IMR-90 (cell line): ENCODE measurements around the gene NUDT4B. TPM values are rescaled to one million over a fixed set of nuclear protein-coding genes. Genes with fewer than 3 reads are reported as not detected.
"Not testable (repeated sequence)": the region's sequence is repeated elsewhere in the genome, so short reads cannot be mapped to it uniquely, and the experiment has no call there.

ENCODE experiments used
- ATAC-seq: fragments of 200-7000 bp; cut with Tn5 transposase; 2 replicates; pipeline ENCODE4 v1.9.1; 2020; ENCODE audit warnings: low read depth, mild to moderate bottlenecking, moderate library complexity
- BruUV-seq: library from RNA; stranded (reverse); fragments of 400-500 nt; replicated peaks from 2 replicates; lab custom pipeline; 2021; lab: Mats Ljungman, UMichigan
- CTCF ChIA-PET: fragments of 300-600 bp; formaldehyde crosslinking; extraction: SDS; loops from one replicate; lab custom pipeline; 2021; ENCODE audit warnings: antibody characterized with exemption; lab: Yijun Ruan, JAX
- POLR2A ChIA-PET: fragments of 300-600 bp; sonication (Branson Sonifier 250); formaldehyde crosslinking; loops from one replicate; lab custom pipeline; 2022; ENCODE audit warnings: antibody characterized with exemption; ENCODE audit not compliant: unreplicated experiment; lab: Charles Lee
- DNase-seq: peaks from one replicate; pipeline ENCODE4 v3.0.0; 2013
- H2AFZ ChIP-seq: replicated peaks from 2 replicates; pipeline ENCODE3; 2013; ENCODE audit warnings: low read length, mild to moderate bottlenecking; ENCODE audit not compliant: poor library complexity
- H2AK5ac ChIP-seq: 2 replicates; pipeline ENCODE4 v1.6.1; 2013; ENCODE audit warnings: low read depth, low read length, inconsistent platforms
- H2AK9ac ChIP-seq: replicated peaks from 2 replicates; pipeline ENCODE3; 2013; ENCODE audit warnings: mild to moderate bottlenecking, low read depth, low read length, moderate library complexity; ENCODE audit not compliant: poor library complexity
- H2BK120ac ChIP-seq: 2 replicates; pipeline ENCODE4 v1.6.1; 2013; ENCODE audit warnings: low read depth, low read length, inconsistent platforms
- H2BK15ac ChIP-seq: 3 replicates; pipeline ENCODE4 v1.6.1; 2013; ENCODE audit warnings: low read depth, low read length, inconsistent platforms
- H2BK20ac ChIP-seq: 2 replicates; pipeline ENCODE4 v1.6.1; 2013; ENCODE audit warnings: low read depth, mild to moderate bottlenecking, inconsistent platforms, low read length, moderate library complexity
- H2BK5ac ChIP-seq: 2 replicates; pipeline ENCODE4 v1.6.1; 2013; ENCODE audit warnings: mild to moderate bottlenecking, low read depth, low read length, inconsistent platforms; ENCODE audit not compliant: poor library complexity, severe bottlenecking
- H3K14ac ChIP-seq: replicated peaks from 2 replicates; pipeline ENCODE4 v1.6.1; 2013; ENCODE audit warnings: low read depth, low read length, inconsistent platforms
- H3K18ac ChIP-seq: 2 replicates; pipeline ENCODE4 v1.6.1; 2013; ENCODE audit warnings: low read depth, low read length, control low read depth
- H3K23ac ChIP-seq: 2 replicates; pipeline ENCODE4 v1.6.1; 2013; ENCODE audit warnings: low read depth, low read length, inconsistent platforms
- H3K27ac ChIP-seq: 2 replicates; pipeline ENCODE4 v1.5.1; 2013; ENCODE audit warnings: mild to moderate bottlenecking, control low read depth, low read length; ENCODE audit not compliant: insufficient read depth
- H3K27me3 ChIP-seq: 2 replicates; pipeline ENCODE4 v1.6.1; 2013; ENCODE audit warnings: low read length; ENCODE audit not compliant: control insufficient read depth, insufficient read depth
- H3K36me3 ChIP-seq: 2 replicates; pipeline ENCODE4 v1.6.1; 2013; ENCODE audit warnings: low read length, mixed read lengths; ENCODE audit not compliant: control insufficient read depth, insufficient read depth
- H3K4ac ChIP-seq: 2 replicates; pipeline ENCODE4 v1.6.1; 2013; ENCODE audit warnings: low read depth, low read length, inconsistent platforms
- H3K4me1 ChIP-seq: 2 replicates; pipeline ENCODE4 v1.6.1; 2013; ENCODE audit warnings: low read length, mixed read lengths; ENCODE audit not compliant: control insufficient read depth, insufficient read depth
- H3K4me2 ChIP-seq: 2 replicates; pipeline ENCODE4 v1.6.1; 2013; ENCODE audit warnings: low read depth, mild to moderate bottlenecking, control low read depth, low read length, moderate library complexity
- H3K4me3 ChIP-seq: 2 replicates; pipeline ENCODE4 v1.5.1; 2013; ENCODE audit warnings: low read depth, mild to moderate bottlenecking, control low read depth, low read length, moderate library complexity; ENCODE audit not compliant: insufficient read depth
- H3K56ac ChIP-seq: 2 replicates; pipeline ENCODE4 v1.6.1; 2013; ENCODE audit warnings: low read length, inconsistent platforms; ENCODE audit not compliant: insufficient read depth; ENCODE audit errors: extremely low read depth
- H3K79me1 ChIP-seq, 2 experiments: 2 replicates each; pipeline ENCODE4 v1.6.1; 2013; ENCODE audit warnings: low read length in 2 of 2, inconsistent platforms in 1 of 2, low read depth in 1 of 2
- H3K9ac ChIP-seq: 2 replicates; pipeline ENCODE4 v1.6.1; 2013; ENCODE audit warnings: low read depth, low read length, control low read depth
- H3K9me1 ChIP-seq: 2 replicates; pipeline ENCODE4 v1.6.1; 2013; ENCODE audit warnings: low read length, inconsistent platforms; ENCODE audit not compliant: insufficient read depth
- H3K9me3 ChIP-seq: 2 replicates; pipeline ENCODE4 v1.6.1; 2013; ENCODE audit warnings: low read length; ENCODE audit not compliant: control insufficient read depth, insufficient read depth
- H4K20me1 ChIP-seq: 2 replicates; pipeline ENCODE4 v1.6.1; 2013; ENCODE audit warnings: low read length, inconsistent platforms; ENCODE audit not compliant: insufficient read depth
- H4K5ac ChIP-seq: 2 replicates; pipeline ENCODE4 v1.6.1; 2013; ENCODE audit warnings: mild to moderate bottlenecking, low read depth, low read length, control low read depth
- H4K8ac ChIP-seq, 2 experiments: 2 replicates each; pipeline ENCODE4 v1.6.1; 2013; ENCODE audit warnings: low read depth in 2 of 2, low read length in 2 of 2, control low read depth in 1 of 2, inconsistent platforms in 1 of 2
- H4K91ac ChIP-seq: 2 replicates; pipeline ENCODE4 v1.6.1; 2013; ENCODE audit warnings: low read depth, low read length, inconsistent platforms; ENCODE audit not compliant: insufficient read depth
- WGBS, 2 experiments: methylation state at CpG; one replicate each; pipeline versions ENCODE4 v1.1.5 to v1.1.7; 2013; ENCODE audit warnings: missing lambda C conversion rate in 2 of 2; ENCODE audit not compliant: insufficient read length in 1 of 2; ENCODE audit errors: extremely low coverage in 2 of 2; 5-methylcytosine and 5-hydroxymethylcytosine counted together
- dilution Hi-C: fragments of 300-500 bp; cut with HindIII; formaldehyde crosslinking; loops from one replicate; pipeline ENCODE4 v1.14.3; 2018; ENCODE audit warnings: low sequenced_read_pairs; ENCODE audit not compliant: unreplicated experiment
- in situ Hi-C: fragments of 300-500 bp; cut with MboI; formaldehyde crosslinking; loops from 3 replicates; pipeline ENCODE4 v1.14.3; 2019; ENCODE audit warnings: low sequenced_read_pairs, inconsistent platforms, mixed read lengths
- intact Hi-C: fragments of 100-400 bp; cut with micrococcal nuclease; formaldehyde crosslinking; loops from 2 replicates; pipeline ENCODE4 v1.10.0; 2022
- polyA plus RNA-seq, 3 experiments: library from polyadenylated mRNA; depleted of rRNA; stranded (reverse); fragments of >200 nt; gene quantifications; 2 replicates each; pipeline ENCODE4 v1.2.3, GENCODE V29; 2012; ENCODE audit warnings: low replicate concordance in 1 of 3
- total RNA-seq: library from RNA; depleted of rRNA; stranded (reverse); fragments of >200 nt; gene quantifications from 2 replicates; pipeline ENCODE4 v1.2.3, GENCODE V29; 2012

Gene NUDT4B
- total and polyA plus RNA-seq, 2 of the 4 experiments (the other 2 are of a cell fraction) = 10.6 to 19.9 TPM

- WGBS, 2 experiments = no CpG with 5 or more reads among the region's 1 CpG
- intact Hi-C loops = not testable (repeated sequence)
Measured at GRCh38 chr1:148702242-148702641, 46.3 kb upstream of the NUDT4B start.

GRCh38 chr1:148703973-148704591 is 44.5 kb upstream of the NUDT4B start:
- H3K27me3 ChIP-seq, H3K4me2 ChIP-seq, H3K56ac ChIP-seq, H3K14ac ChIP-seq, H4K8ac ChIP-seq, H2BK20ac ChIP-seq, ATAC-seq, H3K36me3 ChIP-seq, H2BK15ac ChIP-seq, H2BK5ac ChIP-seq, H4K20me1 ChIP-seq, H2AFZ ChIP-seq, H3K27ac ChIP-seq, CTCF ChIA-PET, DNase-seq, H3K9me3 ChIP-seq, H3K4me1 ChIP-seq, H2AK5ac ChIP-seq, POLR2A ChIA-PET, intact Hi-C loops, dilution Hi-C loops, H3K23ac ChIP-seq, H3K9ac ChIP-seq, in situ Hi-C loops, H3K4ac ChIP-seq, H4K91ac ChIP-seq, BruUV-seq, H3K9me1 ChIP-seq, H2BK120ac ChIP-seq, H2AK9ac ChIP-seq, H3K18ac ChIP-seq, H4K5ac ChIP-seq, H3K4me3 ChIP-seq, H3K79me1 ChIP-seq: not testable (repeated sequence)
- no CpG with 5 or more reads among the region's 5 CpGs for WGBS, 2 experiments

More at GRCh38 chr1:148702242-148702641, 46.3 kb upstream of the NUDT4B start:
- H3K56ac ChIP-seq, H2BK120ac ChIP-seq, H4K8ac ChIP-seq, H2BK20ac ChIP-seq, DNase-seq, H3K27me3 ChIP-seq, H2BK5ac ChIP-seq, H3K4me3 ChIP-seq, H3K4ac ChIP-seq, H2AK5ac ChIP-seq, H3K9ac ChIP-seq, H3K14ac ChIP-seq, H3K36me3 ChIP-seq, dilution Hi-C loops, H3K9me3 ChIP-seq, H2BK15ac ChIP-seq, H3K9me1 ChIP-seq, H3K23ac ChIP-seq, H2AK9ac ChIP-seq, H3K18ac ChIP-seq, BruUV-seq, H4K5ac ChIP-seq, CTCF ChIA-PET, H3K4me1 ChIP-seq, H2AFZ ChIP-seq, H4K20me1 ChIP-seq, H4K91ac ChIP-seq, in situ Hi-C loops, H3K79me1 ChIP-seq, H3K27ac ChIP-seq, POLR2A ChIA-PET, H3K4me2 ChIP-seq: not testable (repeated sequence)
- peak; percentile 85 for ATAC-seq
